ENCODE data around the gene DQX1.
A peak's percentile ranks its signal among the peaks of the same experiment; 100 is the strongest.

Gene DQX1

DNA sequence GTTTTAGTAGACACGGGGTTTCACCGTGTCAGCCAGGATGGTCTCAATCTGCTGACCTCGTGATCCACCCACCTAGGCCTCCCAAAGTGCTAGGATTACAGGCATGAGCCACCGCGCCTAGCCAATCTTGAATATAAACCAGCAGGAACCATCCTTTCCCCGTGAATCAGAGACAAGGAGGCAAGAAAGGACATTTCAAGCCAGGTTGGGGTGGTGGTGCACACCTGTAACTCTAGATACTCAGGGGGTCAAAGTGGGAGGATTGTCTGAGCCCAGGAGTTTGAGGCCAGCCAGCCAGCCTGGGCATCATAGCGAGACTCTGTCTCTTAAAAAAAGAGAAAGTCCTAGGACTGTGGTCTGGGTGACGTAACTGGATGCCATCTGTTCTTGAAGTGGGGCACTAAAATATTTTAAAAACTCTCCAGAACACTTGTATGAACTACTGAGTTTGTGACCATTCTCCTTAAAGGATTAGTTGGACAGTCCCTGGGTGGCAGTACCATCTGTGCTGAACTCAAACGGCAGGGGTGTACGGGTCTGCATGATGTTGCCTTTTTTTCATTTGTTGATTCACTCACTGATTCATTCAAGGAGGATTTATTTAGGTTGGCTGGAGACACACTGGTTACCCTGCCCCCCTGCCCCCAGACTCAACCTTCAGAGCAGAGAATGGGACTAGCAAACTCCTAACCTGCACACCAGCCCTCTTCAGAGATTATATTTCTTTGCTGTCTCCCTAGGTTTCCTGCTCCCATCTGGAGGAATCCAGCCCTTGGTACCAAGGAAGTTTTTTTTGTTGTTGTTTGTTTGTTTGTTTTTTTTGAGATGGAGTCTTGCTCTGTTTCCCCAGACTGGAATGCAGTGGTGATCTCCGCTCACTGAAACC, 14.7 kb downstream of the DQX1 start:
- ATAC-seq = no peak
- TF ChIP-seq ZFP3 (CRISPR knock-in tag; IDR thresholded peaks at IDR 0.05) = peak; percentile 96
- TF ChIP-seq, protein P1, sequence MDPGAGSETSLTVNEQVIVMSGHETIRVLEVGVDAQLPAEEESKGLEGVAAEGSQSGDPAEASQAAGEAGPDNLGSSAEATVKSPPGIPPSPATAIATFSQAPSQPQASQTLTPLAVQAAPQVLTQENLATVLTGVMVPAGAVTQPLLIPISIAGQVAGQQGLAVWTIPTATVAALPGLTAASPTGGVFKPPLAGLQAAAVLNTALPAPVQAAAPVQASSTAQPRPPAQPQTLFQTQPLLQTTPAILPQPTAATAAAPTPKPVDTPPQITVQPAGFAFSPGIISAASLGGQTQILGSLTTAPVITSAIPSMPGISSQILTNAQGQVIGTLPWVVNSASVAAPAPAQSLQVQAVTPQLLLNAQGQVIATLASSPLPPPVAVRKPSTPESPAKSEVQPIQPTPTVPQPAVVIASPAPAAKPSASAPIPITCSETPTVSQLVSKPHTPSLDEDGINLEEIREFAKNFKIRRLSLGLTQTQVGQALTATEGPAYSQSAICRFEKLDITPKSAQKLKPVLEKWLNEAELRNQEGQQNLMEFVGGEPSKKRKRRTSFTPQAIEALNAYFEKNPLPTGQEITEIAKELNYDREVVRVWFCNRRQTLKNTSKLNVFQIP (CRISPR knock-in tag; IDR thresholded peaks at IDR 0.05; ENCODE audit: borderline replicate concordance, low read depth) = no peak

DNA sequence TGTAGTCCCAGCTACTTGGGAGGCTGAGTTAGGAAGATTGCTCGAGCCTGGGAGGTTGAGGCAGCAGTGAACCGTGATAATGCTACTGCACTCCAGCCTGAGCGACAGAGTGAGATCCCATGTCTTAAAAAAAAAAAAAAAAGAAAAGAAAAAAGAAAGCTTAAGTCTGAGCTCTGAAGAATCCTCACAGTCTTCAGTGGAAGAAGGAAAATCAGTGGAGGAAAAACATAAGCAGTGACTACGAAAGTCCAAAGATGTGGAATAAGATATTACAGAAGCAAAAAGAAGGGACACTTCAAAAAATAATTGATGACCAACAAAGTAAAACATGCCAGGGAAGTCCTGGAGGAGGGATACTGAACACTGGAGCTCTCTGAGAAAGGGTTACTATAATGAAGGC, 15.8 kb downstream of the DQX1 start:
- ATAC-seq = no peak
- TF ChIP-seq ZNF70 (CRISPR knock-in tag; IDR thresholded peaks at IDR 0.05) (no peak), CSDC2 (CRISPR knock-in tag; IDR thresholded peaks at IDR 0.05) (no peak), TCF4 (CRISPR knock-in tag; IDR thresholded peaks at IDR 0.05; ENCODE audit: borderline replicate concordance) (no peak), GLIS3 (CRISPR knock-in tag; IDR thresholded peaks at IDR 0.05) (no peak), ZC3H10 (CRISPR knock-in tag; IDR thresholded peaks at IDR 0.05) (no peak), ZNF8 (CRISPR knock-in tag; IDR thresholded peaks at IDR 0.05) (no peak), RARB (CRISPR knock-in tag; IDR thresholded peaks at IDR 0.05) (no peak), ISL1 (CRISPR knock-in tag; IDR thresholded peaks at IDR 0.05) (no peak)
- TF ChIP-seq, protein P2, sequence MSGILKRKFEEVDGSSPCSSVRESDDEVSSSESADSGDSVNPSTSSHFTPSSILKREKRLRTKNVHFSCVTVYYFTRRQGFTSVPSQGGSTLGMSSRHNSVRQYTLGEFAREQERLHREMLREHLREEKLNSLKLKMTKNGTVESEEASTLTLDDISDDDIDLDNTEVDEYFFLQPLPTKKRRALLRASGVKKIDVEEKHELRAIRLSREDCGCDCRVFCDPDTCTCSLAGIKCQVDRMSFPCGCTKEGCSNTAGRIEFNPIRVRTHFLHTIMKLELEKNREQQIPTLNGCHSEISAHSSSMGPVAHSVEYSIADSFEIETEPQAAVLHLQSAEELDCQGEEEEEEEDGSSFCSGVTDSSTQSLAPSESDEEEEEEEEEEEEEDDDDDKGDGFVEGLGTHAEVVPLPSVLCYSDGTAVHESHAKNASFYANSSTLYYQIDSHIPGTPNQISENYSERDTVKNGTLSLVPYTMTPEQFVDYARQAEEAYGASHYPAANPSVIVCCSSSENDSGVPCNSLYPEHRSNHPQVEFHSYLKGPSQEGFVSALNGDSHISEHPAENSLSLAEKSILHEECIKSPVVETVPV (CRISPR knock-in tag; IDR thresholded peaks at IDR 0.05) = no peak
- TF ChIP-seq, protein P3, sequence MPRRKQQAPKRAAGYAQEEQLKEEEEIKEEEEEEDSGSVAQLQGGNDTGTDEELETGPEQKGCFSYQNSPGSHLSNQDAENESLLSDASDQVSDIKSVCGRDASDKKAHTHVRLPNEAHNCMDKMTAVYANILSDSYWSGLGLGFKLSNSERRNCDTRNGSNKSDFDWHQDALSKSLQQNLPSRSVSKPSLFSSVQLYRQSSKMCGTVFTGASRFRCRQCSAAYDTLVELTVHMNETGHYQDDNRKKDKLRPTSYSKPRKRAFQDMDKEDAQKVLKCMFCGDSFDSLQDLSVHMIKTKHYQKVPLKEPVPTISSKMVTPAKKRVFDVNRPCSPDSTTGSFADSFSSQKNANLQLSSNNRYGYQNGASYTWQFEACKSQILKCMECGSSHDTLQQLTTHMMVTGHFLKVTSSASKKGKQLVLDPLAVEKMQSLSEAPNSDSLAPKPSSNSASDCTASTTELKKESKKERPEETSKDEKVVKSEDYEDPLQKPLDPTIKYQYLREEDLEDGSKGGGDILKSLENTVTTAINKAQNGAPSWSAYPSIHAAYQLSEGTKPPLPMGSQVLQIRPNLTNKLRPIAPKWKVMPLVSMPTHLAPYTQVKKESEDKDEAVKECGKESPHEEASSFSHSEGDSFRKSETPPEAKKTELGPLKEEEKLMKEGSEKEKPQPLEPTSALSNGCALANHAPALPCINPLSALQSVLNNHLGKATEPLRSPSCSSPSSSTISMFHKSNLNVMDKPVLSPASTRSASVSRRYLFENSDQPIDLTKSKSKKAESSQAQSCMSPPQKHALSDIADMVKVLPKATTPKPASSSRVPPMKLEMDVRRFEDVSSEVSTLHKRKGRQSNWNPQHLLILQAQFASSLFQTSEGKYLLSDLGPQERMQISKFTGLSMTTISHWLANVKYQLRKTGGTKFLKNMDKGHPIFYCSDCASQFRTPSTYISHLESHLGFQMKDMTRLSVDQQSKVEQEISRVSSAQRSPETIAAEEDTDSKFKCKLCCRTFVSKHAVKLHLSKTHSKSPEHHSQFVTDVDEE (CRISPR knock-in tag; IDR thresholded peaks at IDR 0.05) = no peak

DNA sequence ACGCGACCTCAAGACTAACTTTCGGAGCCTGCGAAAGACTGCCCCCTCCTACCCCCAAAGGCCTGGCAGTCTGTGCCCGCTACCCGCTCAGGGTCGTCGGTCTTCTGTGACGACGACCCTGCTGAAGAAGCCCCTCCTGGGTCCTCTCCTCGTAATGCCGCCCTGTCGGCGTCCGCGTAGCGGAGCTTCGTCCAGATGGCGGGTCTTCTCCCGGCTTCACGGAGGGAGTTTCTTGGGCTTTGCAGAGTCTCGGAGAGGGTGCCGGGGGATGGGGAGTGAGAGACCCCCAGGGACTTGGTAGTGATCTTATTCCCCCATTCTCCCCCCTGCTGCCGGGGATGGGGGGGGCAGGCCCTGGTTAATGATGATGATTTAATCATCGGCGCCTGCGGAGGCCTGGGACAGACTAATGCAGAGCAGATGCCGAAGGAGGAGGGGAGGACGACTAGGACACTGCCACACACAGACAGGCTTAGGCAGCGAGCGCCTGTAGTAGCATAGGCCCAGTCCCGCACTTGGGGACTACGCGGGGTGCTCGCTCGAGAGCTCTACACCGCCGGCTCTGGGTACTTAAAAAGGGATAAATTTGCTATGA, 18.0 kb downstream of the DQX1 start:
- ATAC-seq = peak; percentile 79
- TF ChIP-seq GLIS3 (CRISPR knock-in tag; IDR thresholded peaks at IDR 0.05) (no peak), CSDC2 (CRISPR knock-in tag; IDR thresholded peaks at IDR 0.05) (no peak), RARB (CRISPR knock-in tag; IDR thresholded peaks at IDR 0.05) (no peak), ZFP3 (CRISPR knock-in tag; IDR thresholded peaks at IDR 0.05) (0 out of 2 replicates have a peak, but pooled peaks have one; percentile 66), ZNF70 (CRISPR knock-in tag; IDR thresholded peaks at IDR 0.05) (peak; percentile 50; the same call in 1 of the 2 replicates), ZNF8 (CRISPR knock-in tag; IDR thresholded peaks at IDR 0.05) (0 out of 2 replicates have a peak, but pooled peaks have one; percentile 11), BACH2 (CRISPR knock-in tag; IDR thresholded peaks at IDR 0.05; ENCODE audit: borderline replicate concordance) (no peak), ZC3H10 (CRISPR knock-in tag; IDR thresholded peaks at IDR 0.05) (no peak), TOX (CRISPR knock-in tag; IDR thresholded peaks at IDR 0.05; ENCODE audit: borderline replicate concordance) (no peak), ESRRG (CRISPR knock-in tag; IDR thresholded peaks at IDR 0.05) (no peak), PPARA (CRISPR knock-in tag; IDR thresholded peaks at IDR 0.05; ENCODE audit: borderline replicate concordance) (no peak), OSR1 (CRISPR knock-in tag; IDR thresholded peaks at IDR 0.05) (no peak), TCF4 (CRISPR knock-in tag; IDR thresholded peaks at IDR 0.05; ENCODE audit: borderline replicate concordance) (peak; percentile 96), ISL1 (CRISPR knock-in tag; IDR thresholded peaks at IDR 0.05) (no peak; the same call in 1 of the 2 replicates), SNAI2 (CRISPR knock-in tag; IDR thresholded peaks at IDR 0.05) (no peak), ARNTL (CRISPR knock-in tag; IDR thresholded peaks at IDR 0.05; ENCODE audit: borderline replicate concordance, low read depth) (no peak)
- TF ChIP-seq, protein P4, sequence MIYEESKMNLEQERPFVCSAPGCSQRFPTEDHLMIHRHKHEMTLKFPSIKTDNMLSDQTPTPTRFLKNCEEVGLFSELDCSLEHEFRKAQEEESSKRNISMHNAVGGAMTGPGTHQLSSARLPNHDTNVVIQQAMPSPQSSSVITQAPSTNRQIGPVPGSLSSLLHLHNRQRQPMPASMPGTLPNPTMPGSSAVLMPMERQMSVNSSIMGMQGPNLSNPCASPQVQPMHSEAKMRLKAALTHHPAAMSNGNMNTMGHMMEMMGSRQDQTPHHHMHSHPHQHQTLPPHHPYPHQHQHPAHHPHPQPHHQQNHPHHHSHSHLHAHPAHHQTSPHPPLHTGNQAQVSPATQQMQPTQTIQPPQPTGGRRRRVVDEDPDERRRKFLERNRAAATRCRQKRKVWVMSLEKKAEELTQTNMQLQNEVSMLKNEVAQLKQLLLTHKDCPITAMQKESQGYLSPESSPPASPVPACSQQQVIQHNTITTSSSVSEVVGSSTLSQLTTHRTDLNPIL (CRISPR knock-in tag; IDR thresholded peaks at IDR 0.05; ENCODE audit: low read depth) = no peak
- TF ChIP-seq, protein P2 (CRISPR knock-in tag; IDR thresholded peaks at IDR 0.05) = no peak
- TF ChIP-seq, protein P1 (CRISPR knock-in tag; IDR thresholded peaks at IDR 0.05; ENCODE audit: borderline replicate concordance, low read depth) = no peak
- TF ChIP-seq, protein P3 (CRISPR knock-in tag; IDR thresholded peaks at IDR 0.05) = peak; percentile 43; the same call in 1 of the 2 replicates

Data from SK-N-SH treated with all-trans-retinoic acid at 6 μM for 48 hours (cell line).